CD14-positive monocyte (primary cell): ENCODE measurements around the gene SNU13. TPM values are rescaled to one million over a fixed set of nuclear protein-coding genes. Genes with fewer than 3 reads are reported as not detected.

Experiments used
- DNase-seq, 3 donors: peaks; one replicate each; pipeline ENCODE4 v3.0.0-alpha.2; 2011 to 2022
- H2AFZ ChIP-seq: 2 replicates; pipeline ENCODE4 v1.6.0; 2012; ENCODE audit warnings: mild to moderate bottlenecking, low read depth, low read length, inconsistent platforms; ENCODE audit not compliant: insufficient read depth, poor library complexity, severe bottlenecking
- H3K27ac ChIP-seq, 2 donors: 1 replicate in 1 of 2; 2 replicates in 1 of 2; pipeline ENCODE4 v1.5.1; 2012 to 2013; ENCODE audit warnings: low read length in 2 of 2, control low read depth in 1 of 2, inconsistent platforms in 1 of 2, low read depth in 1 of 2, mild to moderate bottlenecking in 1 of 2
- H3K27me3 ChIP-seq, 2 donors: one replicate each; pipeline versions ENCODE4 v1.6.0 to v1.6.1; 2011 to 2013; ENCODE audit warnings: low read length in 2 of 2; ENCODE audit not compliant: control insufficient read depth in 2 of 2, insufficient read depth in 2 of 2
- H3K36me3 ChIP-seq, 2 donors: replicated peaks in 1 of 2; 1 replicate in 1 of 2; 2 replicates in 1 of 2; pipeline versions ENCODE4 v1.5.1 to v1.6.1; 2012 to 2013; ENCODE audit warnings: low read length in 2 of 2, control low read depth in 1 of 2, inconsistent platforms in 1 of 2, mild to moderate bottlenecking in 1 of 2; ENCODE audit not compliant: insufficient read depth in 2 of 2, control insufficient read depth in 1 of 2
- H3K4me1 ChIP-seq, 2 donors: 1 replicate in 1 of 2; 2 replicates in 1 of 2; pipeline versions ENCODE4 v1.5.1 to v1.6.1; 2012 to 2013; ENCODE audit warnings: low read length in 2 of 2, control low read depth in 1 of 2, inconsistent platforms in 1 of 2, mild to moderate bottlenecking in 1 of 2, moderate library complexity in 1 of 2; ENCODE audit not compliant: insufficient read depth in 2 of 2, control insufficient read depth in 1 of 2
- H3K4me2 ChIP-seq: replicated peaks from 2 replicates; pipeline ENCODE3; 2012; ENCODE audit warnings: low read length, moderate library complexity, mild to moderate bottlenecking; ENCODE audit not compliant: poor library complexity, severe bottlenecking; ENCODE audit errors: extremely low read depth
- H3K4me3 ChIP-seq, 3 experiments: fragments of 200-600 bp in 1 of 3; sonication (generic) in 1 of 3; replicated peaks in 1 of 3; 1 replicate in 2 of 3; 2 replicates in 1 of 3; pipeline ENCODE4 v1.5.1; 2011 to 2013; ENCODE audit warnings: low read length in 3 of 3, mild to moderate bottlenecking in 3 of 3, control low read depth in 2 of 3, low read depth in 2 of 3, inconsistent platforms in 1 of 3, moderate library complexity in 1 of 3
- H3K79me2 ChIP-seq: 2 replicates; pipeline ENCODE4 v1.6.0; 2012; ENCODE audit warnings: mild to moderate bottlenecking, control low read depth, inconsistent platforms, low read length, moderate library complexity; ENCODE audit not compliant: insufficient read depth
- H3K9ac ChIP-seq: 2 replicates; pipeline ENCODE4 v1.6.0; 2017; ENCODE audit warnings: low read length, mild to moderate bottlenecking; ENCODE audit not compliant: insufficient read depth, poor library complexity, severe bottlenecking
- H3K9me3 ChIP-seq, 2 donors: replicated peaks in 1 of 2; 1 replicate in 1 of 2; 2 replicates in 1 of 2; pipeline versions ENCODE4 v1.5.1 to v1.6.1; 2012 to 2013; ENCODE audit warnings: low read length in 2 of 2, control low read depth in 1 of 2; ENCODE audit not compliant: control insufficient read depth in 1 of 2, insufficient read depth in 1 of 2
- H4K20me1 ChIP-seq: 2 replicates; pipeline ENCODE4 v1.6.0; 2012; ENCODE audit warnings: mild to moderate bottlenecking, low read length, control low read depth, moderate library complexity; ENCODE audit not compliant: insufficient read depth
- H3K27ac Mint-ChIP-seq, 7 donors: one replicate each; pipeline ENCODE4 v1.8.0; 2020; ENCODE audit warnings: mild to moderate bottlenecking in 7 of 7, mixed read lengths in 7 of 7, moderate library complexity in 6 of 7, inconsistent platforms in 2 of 7
- H3K27me3 Mint-ChIP-seq, 3 donors: one replicate each; pipeline ENCODE4 v1.8.0; 2021 to 2022; ENCODE audit warnings: low read depth in 3 of 3, mild to moderate bottlenecking in 3 of 3, mixed read lengths in 3 of 3, moderate library complexity in 3 of 3, inconsistent platforms in 1 of 3
- H3K36me3 Mint-ChIP-seq, 2 donors: one replicate each; pipeline ENCODE4 v1.8.0; 2020; ENCODE audit warnings: mixed read lengths in 2 of 2, inconsistent platforms in 1 of 2, mild to moderate bottlenecking in 1 of 2
- H3K4me1 Mint-ChIP-seq: one replicate; pipeline ENCODE4 v1.8.0; 2020; ENCODE audit warnings: mild to moderate bottlenecking, mixed read lengths
- H3K4me3 Mint-ChIP-seq, 2 donors: one replicate each; pipeline ENCODE4 v1.8.0; 2020; ENCODE audit warnings: mild to moderate bottlenecking in 2 of 2, mixed read lengths in 2 of 2, moderate library complexity in 1 of 2
- H3K9me3 Mint-ChIP-seq, 7 donors: one replicate each; pipeline ENCODE4 v1.8.0; 2020 to 2022; ENCODE audit warnings: mixed read lengths in 7 of 7, mild to moderate bottlenecking in 6 of 7, moderate library complexity in 6 of 7, inconsistent platforms in 2 of 7
- CTCF ChIP-seq: fragments of 200-600 bp; IDR thresholded peaks from one replicate; pipeline ENCODE4 v1.8.0; 2022; ENCODE audit warnings: antibody characterized with exemption, mild to moderate bottlenecking
- WGBS: methylation state at CpG from one replicate; pipeline ENCODE4 v1.1.5; 2013; ENCODE audit warnings: missing lambda C conversion rate; ENCODE audit not compliant: insufficient coverage; 5-methylcytosine and 5-hydroxymethylcytosine counted together
- intact Hi-C, 2 donors: fragments of 100-400 bp; cut with micrococcal nuclease; formaldehyde crosslinking; loops; one replicate each; pipeline versions ENCODE4 v1.15.0 to v1.15.1; 2023
- polyA plus RNA-seq, 3 donors: library from polyadenylated mRNA; depleted of rRNA in 1 of 3; unstranded in 2 of 3; stranded (reverse) in 1 of 3; fragments of 300-500 nt in 2 of 3; fragments of >200 nt in 1 of 3; fragmentation: Illumina TruSeq in 2 of 3; gene quantifications; 1 replicate in 2 of 3; 2 replicates in 1 of 3; pipeline ENCODE4 v1.2.3, GENCODE V29; 2012 to 2021

Gene SNU13
- polyA plus RNA-seq, 3 donors, result 90.0 to 168 (median 168) TPM

GRCh38 chr22:41661713-41662112, 27.0 kb downstream of the SNU13 start:
- Histone ChIP-seq H2AFZ (no peak overlapping the region), H3K27ac (no peak overlapping the region), H3K27me3 (no peaks in the 10 kb centered on the region), H3K9ac (no peak overlapping the region), H3K79me2 (no peaks in the 10 kb centered on the region), H3K4me1 (peaks cover 0 to under 1% of the 10 kb centered on the region in 2 donors), H3K4me2 (no peak overlapping the region), H4K20me1 (no peaks in the 10 kb centered on the region), H3K9me3 (no peaks in the 10 kb centered on the region), H3K4me3 (no peak overlapping the region), H3K36me3 (peaks cover 81 to 87% of the 10 kb centered on the region in 2 donors)
- no peaks in the 10 kb centered on the region for H3K27me3 Mint-ChIP-seq
- no peak for TF ChIP-seq CTCF
- H3K4me3 Mint-ChIP-seq, result no peak overlapping the region
- intact Hi-C loops, result no loop called here
- no peaks in the 10 kb centered on the region for H3K4me1 Mint-ChIP-seq
- peaks cover 70 to 84% of the 10 kb centered on the region in 2 donors for H3K36me3 Mint-ChIP-seq
- H3K9me3 Mint-ChIP-seq, result no peaks in the 10 kb centered on the region
- WGBS, result 100% methylated on average over 1 of the region's 2 CpGs
- no peak for DNase-seq
- H3K27ac Mint-ChIP-seq, result peak overlapping the region in 1 of 7 donors; percentile 73

- no peak for TF ChIP-seq CTCF
- H4K20me1 ChIP-seq, result no peaks in the 10 kb centered on the region
These were observed 27.6 kb downstream of the SNU13 start for GRCh38 chr22:41661088-41661487.

More at GRCh38 chr22:41661088-41661487, 27.6 kb downstream of the SNU13 start:
- peaks cover 87 to 94% of the 10 kb centered on the region in 2 donors for H3K36me3 ChIP-seq
- H3K4me1 ChIP-seq, result no peaks in the 10 kb centered on the region
- no peak for DNase-seq
- H3K9me3 ChIP-seq, result no peaks in the 10 kb centered on the region
- H3K36me3 Mint-ChIP-seq, result peaks cover 72 to 90% of the 10 kb centered on the region in 2 donors
- peak overlapping the region in 1 of 7 donors; percentile 33 for H3K27ac Mint-ChIP-seq
- no peak overlapping the region for H3K4me3 ChIP-seq
- WGBS, result no CpG with 5 or more reads among the region's 3 CpGs
- H3K27me3 Mint-ChIP-seq, result no peaks in the 10 kb centered on the region
- H3K9me3 Mint-ChIP-seq, result no peaks in the 10 kb centered on the region
- no peaks in the 10 kb centered on the region for H3K79me2 ChIP-seq
- H3K27me3 ChIP-seq, result no peaks in the 10 kb centered on the region
- intact Hi-C loops, result no loop called here
- H3K27ac ChIP-seq, result no peak overlapping the region
- no peak overlapping the region for H3K4me3 Mint-ChIP-seq
- H3K4me1 Mint-ChIP-seq, result no peaks in the 10 kb centered on the region
- no peak overlapping the region for H3K4me2 ChIP-seq
- no peak overlapping the region for H2AFZ ChIP-seq
- H3K9ac ChIP-seq, result no peak overlapping the region
